Right renal cortex interstitium (tissue), 3 donors: Measurements from ENCODE around the gene NIPAL1. TPM values are rescaled to one million over a fixed set of nuclear protein-coding genes. Genes with fewer than 3 reads are reported as not detected.

Source experiments
- DNase-seq, 3 donors: peaks; one replicate each; pipeline ENCODE4 v3.0.0-alpha.2; 2013; ENCODE audit warnings: low read depth in 3 of 3, low spot score in 2 of 3
- polyA plus RNA-seq, 3 donors: library from polyadenylated mRNA; unstranded; fragments of 120-200 nt; gene quantifications; one replicate each; pipeline ENCODE4 v1.2.1, GENCODE V29; 2013; ENCODE audit not compliant: insufficient read length in 3 of 3

Gene NIPAL1
- polyA plus RNA-seq, 3 donors, result 6.4 to 11.5 (median 10.9) TPM

DNA sequence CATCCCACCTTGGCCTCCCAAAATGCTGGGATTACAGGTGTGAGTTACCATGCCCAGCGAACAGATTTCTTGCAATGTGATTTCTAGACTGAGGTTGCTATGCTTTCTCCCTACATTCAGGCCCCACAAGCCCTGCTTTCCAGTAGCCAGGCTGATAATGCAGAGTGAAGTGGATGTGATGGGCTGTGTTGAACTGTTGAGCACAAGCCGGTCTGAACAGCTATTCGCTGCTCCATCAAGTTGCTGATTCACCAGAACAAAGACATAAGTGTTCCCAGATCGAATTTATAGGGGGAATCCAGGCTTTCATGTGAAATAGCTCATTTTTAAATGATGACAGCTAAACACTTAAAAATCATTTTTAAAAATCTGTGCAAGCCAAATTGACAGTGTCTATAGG is 8.0 kb downstream of the NIPAL1 start:
- no peak for DNase-seq

DNA sequence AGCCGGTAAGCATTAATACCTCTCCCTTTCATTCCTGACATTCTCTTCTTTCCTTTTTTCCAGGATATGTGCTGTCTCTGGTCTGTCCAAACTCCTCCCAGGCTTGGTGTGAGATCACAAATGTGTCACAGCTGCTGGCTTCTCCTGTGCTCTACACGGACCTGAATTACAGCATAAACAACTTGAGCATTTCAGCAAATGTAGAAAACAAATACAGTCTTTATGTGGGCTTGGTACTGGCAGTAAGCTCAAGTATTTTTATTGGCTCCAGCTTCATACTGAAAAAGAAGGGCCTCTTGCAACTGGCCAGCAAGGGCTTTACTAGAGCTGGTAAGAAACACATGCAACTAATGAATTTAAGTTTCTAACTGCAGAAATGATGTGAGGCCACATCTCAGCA is 8.4 kb downstream of the NIPAL1 start:
- no peak for DNase-seq

DNA sequence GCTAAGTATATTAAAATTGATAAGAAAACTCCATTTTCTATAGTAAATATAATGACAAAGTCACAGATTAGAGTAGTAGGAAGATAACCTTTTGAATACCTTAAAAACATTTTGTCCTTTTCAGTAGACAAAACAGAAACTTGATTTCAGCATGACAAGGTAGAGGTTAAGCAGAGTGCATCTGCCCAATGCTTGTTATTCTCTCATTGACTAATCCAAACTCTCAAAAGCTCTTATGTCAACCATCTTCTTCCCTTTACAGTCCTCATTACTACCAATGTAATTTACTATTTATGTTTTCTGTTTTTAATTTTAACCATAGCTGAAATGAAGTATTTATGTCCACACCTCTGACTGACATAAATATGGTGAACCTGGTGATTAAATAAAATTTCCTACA is 11.1 kb downstream of the NIPAL1 start:
- DNase-seq, result no peak

GRCh38 chr4:48028696-48029095 is 12.1 kb downstream of the NIPAL1 start:
- DNase-seq, result no peak

- DNase-seq, result no peak
Measured at GRCh38 chr4:48030470-48030869, 13.9 kb downstream of the NIPAL1 start.

DNA sequence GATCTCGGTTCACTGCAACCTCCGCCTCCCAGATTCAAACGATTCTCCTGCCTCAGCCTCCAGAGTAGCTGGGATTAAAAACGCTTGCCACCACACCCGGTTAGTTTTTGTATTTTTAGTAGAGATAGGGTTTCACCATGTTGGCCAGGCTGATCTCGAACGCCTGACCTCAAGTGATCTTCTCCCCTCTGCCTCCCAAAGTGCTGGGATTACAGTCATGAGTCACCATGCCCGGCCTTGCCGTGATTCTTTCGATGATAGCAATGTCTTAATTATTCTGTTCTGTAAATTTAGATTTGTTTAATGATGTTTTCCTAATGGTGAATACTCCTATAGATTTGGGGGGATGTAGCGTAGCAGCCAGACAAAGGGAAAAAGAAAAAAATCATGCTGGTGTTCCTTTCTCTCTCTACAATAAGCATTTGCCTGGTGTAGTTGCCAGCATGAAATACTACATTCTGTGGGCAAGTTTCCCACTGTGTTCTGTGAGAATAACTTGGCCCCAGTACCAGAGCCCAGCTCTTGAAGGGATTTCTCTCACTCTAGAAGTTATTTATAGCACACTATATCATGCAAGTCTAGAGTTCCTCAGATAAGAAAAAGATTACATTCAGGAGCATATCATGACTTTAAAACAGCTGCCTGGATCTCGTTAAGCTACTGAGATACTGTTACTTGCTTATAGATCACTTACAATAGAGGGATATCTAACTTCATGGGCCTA is 15.4 kb downstream of the NIPAL1 start:
- no peak for DNase-seq

DNA sequence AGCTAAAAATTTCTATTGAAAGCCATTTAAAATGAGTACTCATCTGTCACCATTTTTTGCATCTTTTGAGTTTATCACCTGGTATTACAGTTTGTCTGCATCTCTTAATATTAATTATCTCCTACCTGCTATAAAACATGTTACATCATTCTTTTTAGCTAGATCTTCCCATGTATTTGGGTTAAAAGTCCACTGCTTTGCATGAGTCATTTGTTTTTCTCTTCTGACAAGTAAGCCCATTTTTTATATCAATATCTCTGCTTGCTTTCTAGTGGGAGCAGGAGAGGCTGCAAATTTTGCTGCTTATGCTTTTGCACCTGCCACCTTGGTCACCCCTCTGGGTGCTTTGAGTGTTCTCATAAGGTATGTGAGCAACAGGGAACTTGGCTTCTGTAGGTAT is 16.1 kb downstream of the NIPAL1 start:
- DNase-seq, result no peak

DNA sequence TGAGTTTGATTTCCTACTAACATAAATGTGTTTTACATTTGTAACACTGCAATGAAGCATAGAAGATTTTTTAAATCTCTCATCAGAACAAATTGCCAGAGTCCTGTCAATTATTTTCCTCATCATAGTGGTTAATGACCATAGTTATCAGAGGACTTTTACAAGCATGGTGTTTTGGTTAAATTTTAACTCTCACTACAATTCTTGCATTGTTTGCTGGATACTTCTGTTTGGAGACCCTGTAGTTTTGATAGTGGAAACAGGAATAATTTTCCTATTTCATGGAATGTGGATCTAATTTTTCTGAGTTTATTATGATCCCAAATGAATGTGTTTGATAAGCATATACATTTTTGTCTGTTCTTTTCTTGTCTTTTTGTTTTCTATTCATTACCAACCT is 16.8 kb downstream of the NIPAL1 start:
- DNase-seq, result no peak

DNA sequence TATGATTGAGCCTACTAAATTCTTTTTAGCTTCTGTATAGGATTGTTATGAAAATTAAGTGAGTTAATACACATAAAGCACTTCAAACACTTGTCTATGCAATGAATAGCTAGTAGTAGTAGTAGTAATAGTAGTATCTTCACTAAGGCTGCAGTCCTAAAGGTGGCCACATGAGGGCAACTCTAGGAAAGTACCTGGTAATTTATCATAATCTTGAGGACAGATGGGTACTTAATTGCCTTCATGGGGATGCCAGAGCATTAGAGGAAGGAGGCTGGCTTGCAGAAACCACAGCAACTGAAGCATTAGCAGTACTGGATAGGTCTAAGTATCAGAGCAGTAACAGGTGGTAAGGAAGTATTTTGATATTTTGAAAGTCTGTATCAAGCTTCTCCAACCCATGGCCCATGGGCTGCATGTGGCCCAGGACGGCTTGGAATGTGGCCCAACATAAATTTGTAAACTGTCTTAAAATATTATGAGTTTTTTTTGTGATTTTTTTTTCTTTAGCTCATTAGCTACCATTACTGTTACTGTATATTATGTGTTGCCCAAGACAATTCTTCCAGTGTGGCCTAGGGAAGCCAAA is 17.3 kb downstream of the NIPAL1 start:
- DNase-seq, result no peak

GRCh38 chr4:48035952-48036351 is 19.4 kb downstream of the NIPAL1 start:
- no peak for DNase-seq

DNA sequence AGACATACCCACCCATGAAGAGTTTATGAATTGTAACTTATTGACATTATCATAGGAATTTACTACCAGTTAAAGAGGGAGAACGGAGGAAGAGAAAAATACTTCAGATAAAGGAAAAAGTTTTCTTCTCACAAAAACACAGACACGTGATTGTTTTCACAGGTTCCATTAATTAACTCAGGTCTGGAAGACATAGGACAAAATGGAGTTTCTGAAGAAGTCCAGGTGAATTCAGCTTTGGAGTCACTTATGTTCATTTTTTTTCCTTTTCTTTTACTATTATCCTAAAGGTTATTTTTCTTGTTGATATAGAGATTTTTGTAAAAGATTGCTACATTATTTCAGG is 20.5 kb downstream of the NIPAL1 start:
- DNase-seq, result no peak

- DNase-seq, result no peak
Measured at GRCh38 chr4:48038666-48039065, 22.1 kb downstream of the NIPAL1 start.

DNA sequence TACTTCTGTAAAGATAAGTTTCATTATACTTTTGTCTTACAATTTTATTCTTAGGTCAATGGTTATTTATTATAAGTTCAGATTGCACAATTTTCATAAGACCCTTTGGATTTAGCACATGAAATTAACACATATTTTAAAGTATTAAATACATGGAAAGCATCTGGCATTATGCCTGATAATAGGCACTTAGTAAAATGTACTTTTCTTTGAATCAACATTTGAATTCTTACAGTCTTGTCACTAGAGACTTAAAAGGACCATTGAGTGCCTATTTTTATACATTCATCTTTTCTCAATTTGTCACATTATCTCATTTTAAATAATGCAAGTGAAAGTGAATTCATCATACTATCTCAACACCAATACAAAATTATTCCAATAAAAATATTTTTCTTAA is 23.0 kb downstream of the NIPAL1 start:
- no peak for DNase-seq

DNA sequence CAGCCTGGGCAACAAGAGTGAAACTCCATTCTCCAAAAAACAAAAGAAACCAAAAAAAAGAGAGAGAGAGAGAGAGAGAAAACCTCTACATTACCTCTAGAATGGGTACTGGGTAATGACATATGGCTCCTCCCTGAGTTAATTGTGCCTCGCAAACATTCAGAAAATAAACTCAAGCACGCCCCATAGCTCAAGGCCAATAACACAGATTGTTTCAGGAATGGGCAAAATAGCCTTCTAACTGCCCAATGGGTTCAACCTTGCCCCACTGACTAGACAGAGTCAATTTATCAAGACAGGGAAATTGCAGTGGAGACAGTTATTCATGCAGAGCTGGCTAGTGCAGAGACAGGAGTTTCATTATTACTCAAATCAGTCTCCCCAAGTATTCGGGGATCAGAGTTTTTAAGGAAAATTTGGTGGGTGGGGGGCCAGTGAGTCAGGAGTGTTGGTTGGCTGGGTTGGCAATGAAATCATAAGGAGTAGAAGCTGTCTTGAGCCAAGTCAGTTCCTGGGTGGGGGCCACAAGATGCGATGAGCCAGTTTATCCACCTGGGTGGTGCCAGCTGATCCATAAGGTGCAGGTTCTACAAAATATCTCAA is 25.1 kb downstream of the NIPAL1 start:
- DNase-seq, result no peak

- no peak for DNase-seq
Measured at GRCh38 chr4:48042979-48043461, 26.4 kb downstream of the NIPAL1 start.

DNA sequence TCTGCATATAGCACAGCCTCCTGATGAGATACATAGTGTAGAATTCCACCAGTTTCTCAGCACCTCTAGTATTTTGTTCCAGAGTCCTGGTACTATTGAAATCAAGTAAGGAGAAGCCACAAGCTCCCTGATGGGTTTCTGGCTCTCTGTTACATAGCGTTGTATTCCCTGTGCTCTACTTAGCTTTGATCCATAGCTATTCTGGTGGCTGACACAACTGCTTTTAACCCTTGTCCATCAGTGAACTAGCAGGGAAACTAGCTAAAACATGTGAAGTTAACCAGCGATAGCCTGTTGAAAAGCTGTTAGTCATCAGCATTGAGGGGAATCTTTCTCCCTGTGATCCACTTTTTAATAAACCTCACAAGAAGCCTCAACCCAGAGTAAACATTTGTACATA is 26.9 kb downstream of the NIPAL1 start:
- DNase-seq, result no peak

DNA sequence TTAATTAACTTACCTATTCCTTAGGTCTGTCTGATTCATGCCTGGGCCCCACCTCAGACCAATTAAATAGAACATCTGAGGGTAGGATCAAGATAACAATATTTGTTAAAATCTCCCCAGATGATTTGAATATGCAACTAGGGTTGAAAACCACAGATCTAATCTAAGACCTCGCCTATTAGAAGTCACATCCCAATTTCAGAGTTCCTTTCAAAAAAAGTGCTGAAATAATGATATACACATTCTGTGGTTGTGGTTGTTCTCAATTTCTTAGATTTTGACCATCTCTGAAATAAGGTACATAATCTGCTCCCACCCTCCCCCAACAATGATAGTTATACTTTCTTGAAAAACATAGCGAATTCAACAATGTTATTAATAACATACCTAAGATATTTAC is 27.7 kb downstream of the NIPAL1 start:
- DNase-seq, result no peak

- DNase-seq, result no peak
Measured at GRCh38 chr4:48046059-48046458, 29.5 kb downstream of the NIPAL1 start.

- no peak for DNase-seq
Measured at GRCh38 chr4:48047421-48047844, 30.9 kb downstream of the NIPAL1 start.

- DNase-seq, result no peak
Measured at GRCh38 chr4:48047896-48048295, 31.3 kb downstream of the NIPAL1 start.

DNA sequence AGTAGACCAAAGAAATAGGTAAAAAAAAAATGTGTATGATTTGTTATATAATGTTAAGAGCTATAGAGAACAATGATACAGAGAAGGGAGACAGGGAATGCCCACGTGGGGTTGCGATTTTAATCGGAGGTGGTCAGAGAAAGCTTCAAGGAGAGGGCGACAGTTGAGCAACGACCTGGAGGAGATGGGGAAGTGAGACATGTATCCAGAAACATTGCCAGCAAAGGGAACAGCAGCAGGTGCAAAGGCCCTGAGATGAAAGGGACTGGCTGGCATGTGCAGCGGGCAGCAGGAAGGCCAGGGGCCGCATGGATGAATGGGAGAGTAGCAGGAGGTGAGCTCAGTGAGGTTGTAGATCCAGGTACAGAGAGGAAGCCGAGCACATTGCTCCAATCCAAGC is 32.9 kb downstream of the NIPAL1 start:
- DNase-seq, result no peak

- no peak for DNase-seq
Measured at GRCh38 chr4:48051078-48051477, 34.5 kb downstream of the NIPAL1 start.
